Thoracic aorta (tissue), 2 donors: Measurements from ENCODE around the gene SAMD13. TPM values are rescaled to one million over a fixed set of nuclear protein-coding genes. Genes with fewer than 3 reads are reported as not detected.

Source experiments
- ATAC-seq: fragments of 150-250 bp; one replicate; pipeline ENCODE4 v1.8.0; 2017; ENCODE audit warnings: low read depth; ENCODE audit not compliant: insufficient number of reproducible peaks, low FRiP score
- DNase-seq: peaks from one replicate; pipeline ENCODE4 v3.0.0-alpha.2; 2020; ENCODE audit warnings: low spot score
- H3K27ac ChIP-seq, 2 donors: fragments of 200-600 bp; sonication (generic); 1 replicate in 1 of 2; 2 replicates in 1 of 2; pipeline ENCODE4 v1.5.1; 2016; ENCODE audit warnings: mild to moderate bottlenecking in 2 of 2, moderate library complexity in 2 of 2
- H3K27me3 ChIP-seq: fragments of 200-600 bp; sonication (generic); replicated peaks from 2 replicates; pipeline ENCODE4 v1.6.0; 2016; ENCODE audit warnings: mild to moderate bottlenecking; ENCODE audit not compliant: insufficient read depth
- H3K36me3 ChIP-seq: fragments of 200-600 bp; sonication (generic); one replicate; pipeline ENCODE4 v1.5.1; 2016
- H3K4me1 ChIP-seq, 2 donors: fragments of 200-600 bp; sonication (generic); 1 replicate in 1 of 2; 2 replicates in 1 of 2; pipeline versions ENCODE4 v1.5.1 to v1.6.0; 2016; ENCODE audit warnings: low read depth in 2 of 2, mild to moderate bottlenecking in 1 of 2; ENCODE audit not compliant: control insufficient read depth in 1 of 2
- H3K4me3 ChIP-seq: fragments of 200-600 bp; sonication (generic); 2 replicates; pipeline ENCODE4 v1.5.1; 2016; ENCODE audit warnings: mild to moderate bottlenecking
- H3K9me3 ChIP-seq: fragments of 200-600 bp; sonication (generic); 2 replicates; pipeline ENCODE4 v1.5.1; 2016
- CTCF ChIP-seq: fragments of 200-600 bp; sonication (generic); IDR thresholded peaks from one replicate; pipeline ENCODE4 v1.5.1; 2019; ENCODE audit warnings: antibody characterized with exemption
- total RNA-seq, 2 donors: library from RNA; depleted of rRNA; stranded (reverse); fragments of >200 nt; gene quantifications; one replicate each; pipeline versions ENCODE4 v1.1.0 to v1.2.3, GENCODE V29; 2016

SAMD13 gene
- total RNA-seq, 2 donors from 2014 or later: 0.95 to 1.8 TPM

DNA sequence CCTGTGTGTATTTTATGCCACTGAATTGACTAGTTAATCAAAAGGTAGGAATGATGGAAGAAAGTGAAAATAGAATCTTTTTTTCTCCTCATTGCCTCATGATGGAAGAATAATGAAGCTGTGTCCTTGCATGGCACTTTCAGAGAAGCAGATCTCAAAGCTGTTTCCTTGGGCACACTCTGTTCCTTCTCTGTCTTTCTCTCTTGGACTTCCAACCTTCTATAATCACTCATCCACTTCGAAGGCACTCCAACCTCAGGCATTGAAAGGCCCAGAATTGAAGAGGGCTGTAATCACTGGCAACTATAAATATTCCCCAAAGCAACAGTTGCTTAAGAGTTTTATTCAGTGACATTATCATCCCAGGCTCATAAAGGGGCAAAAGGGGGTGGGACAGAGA is 65.7 kb downstream of the SAMD13 start:
- TF ChIP-seq CTCF: no peak
- DNase-seq (no peak), ATAC-seq (no peak)
- H3K27ac ChIP-seq: no peak overlapping the region
- peaks cover 5 to 41% of the 10 kb centered on the region in 2 donors for H3K4me1 ChIP-seq
- no peaks in the 10 kb centered on the region for H3K36me3 ChIP-seq
- no peaks in the 10 kb centered on the region for H3K9me3 ChIP-seq
- no peaks in the 10 kb centered on the region for H3K27me3 ChIP-seq
- H3K4me3 ChIP-seq: no peak overlapping the region

DNA sequence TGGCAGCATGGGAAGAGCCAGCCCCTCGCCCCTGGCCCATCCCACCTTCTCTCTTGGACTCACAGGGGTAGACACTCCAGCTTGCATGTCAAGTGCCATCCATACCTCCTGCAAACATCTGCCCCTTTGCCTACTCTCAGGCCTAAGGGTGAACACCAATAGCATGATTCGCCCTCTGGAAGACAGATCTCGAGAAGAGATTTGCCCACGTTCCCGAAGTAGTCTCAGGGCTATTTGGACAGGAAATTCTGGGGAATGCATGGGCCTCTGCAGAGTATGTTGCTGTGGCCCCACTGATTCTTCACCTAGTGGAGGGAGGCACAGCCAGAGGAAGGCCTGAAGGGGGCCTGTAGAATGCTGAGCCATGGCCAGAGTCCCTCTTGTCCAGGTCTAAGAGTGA is 66.9 kb downstream of the SAMD13 start:
- DNase-seq (no peak), ATAC-seq (no peak)
- no peaks in the 10 kb centered on the region for H3K36me3 ChIP-seq
- no peak overlapping the region for H3K27ac ChIP-seq
- H3K4me1 ChIP-seq: peaks cover 5 to 29% of the 10 kb centered on the region in 2 donors
- no peaks in the 10 kb centered on the region for H3K27me3 ChIP-seq
- TF ChIP-seq CTCF: no peak
- no peaks in the 10 kb centered on the region for H3K9me3 ChIP-seq
- H3K4me3 ChIP-seq: no peak overlapping the region

DNA sequence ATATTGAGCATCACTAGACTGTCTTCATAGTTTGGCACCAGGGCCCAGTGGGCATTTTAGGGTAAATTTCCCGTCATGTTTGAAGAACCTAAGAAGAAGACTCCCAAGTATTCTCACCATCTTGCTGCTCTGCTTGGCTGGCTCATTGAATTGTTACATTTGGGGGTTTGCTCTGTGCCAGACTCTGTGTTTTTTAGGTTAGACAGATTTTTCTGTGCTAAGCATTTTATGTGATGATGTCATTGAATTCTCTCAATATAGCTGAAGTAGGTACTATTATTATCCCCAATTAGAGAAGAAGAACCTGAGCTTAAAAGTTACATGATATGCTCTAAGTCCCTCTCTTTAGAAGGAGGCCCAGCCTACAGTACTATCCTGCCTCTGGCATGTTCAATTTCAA is 68.8 kb downstream of the SAMD13 start:
- no peak for TF ChIP-seq CTCF
- H3K4me3 ChIP-seq: no peak overlapping the region
- no peak for ATAC-seq
- H3K27me3 ChIP-seq: no peaks in the 10 kb centered on the region
- no peaks in the 10 kb centered on the region for H3K9me3 ChIP-seq
- no peak overlapping the region for H3K27ac ChIP-seq
- H3K36me3 ChIP-seq: no peaks in the 10 kb centered on the region
- H3K4me1 ChIP-seq: peaks cover 5 to 38% of the 10 kb centered on the region in 2 donors
- no peak for DNase-seq

- Histone ChIP-seq H3K36me3 (no peaks in the 10 kb centered on the region), H3K4me3 (no peak overlapping the region), H3K4me1 (peaks cover 3 to 40% of the 10 kb centered on the region in 2 donors), H3K27me3 (no peaks in the 10 kb centered on the region), H3K27ac (no peak overlapping the region), H3K9me3 (no peaks in the 10 kb centered on the region)
- DNase-seq (no peak), ATAC-seq (no peak)
- TF ChIP-seq CTCF: no peak
Observed at GRCh38 chr1:84370831-84371394, 69.4 kb downstream of the SAMD13 start.

DNA sequence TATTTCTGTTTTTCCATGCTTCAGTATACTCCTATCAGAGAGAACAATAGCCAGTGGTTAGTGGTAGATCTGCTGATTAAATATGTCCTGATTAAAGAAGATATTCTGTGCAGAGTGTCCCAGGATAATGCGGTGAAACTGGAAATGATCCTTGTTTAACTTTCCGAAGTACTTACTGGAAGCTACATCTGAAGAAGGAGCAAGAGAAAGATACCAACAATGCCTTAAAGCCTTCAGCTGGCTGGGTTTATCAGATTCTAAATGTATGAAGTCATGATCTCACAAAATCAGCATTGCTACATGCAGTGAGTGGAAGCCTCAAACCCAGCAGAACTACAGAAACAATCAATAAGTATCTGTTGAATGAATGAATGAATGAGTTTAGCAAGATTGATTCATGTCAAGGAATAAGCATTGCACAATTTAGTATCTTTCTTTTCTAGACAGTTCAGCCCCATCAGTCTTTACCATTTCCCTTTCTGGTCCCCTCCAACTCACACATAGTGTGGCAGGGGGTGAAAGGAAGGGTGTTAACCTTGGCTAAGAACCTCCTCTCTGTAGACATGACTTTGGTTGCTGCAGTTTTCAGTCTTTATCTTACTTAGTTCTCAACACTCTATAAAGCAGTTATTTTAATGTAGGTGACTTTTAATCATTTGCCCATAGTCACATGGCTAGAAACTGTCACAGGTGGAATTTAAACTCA is 72.1 kb downstream of the SAMD13 start:
- no peak overlapping the region for H3K27ac ChIP-seq
- no peaks in the 10 kb centered on the region for H3K9me3 ChIP-seq
- TF ChIP-seq CTCF: no peak
- H3K4me1 ChIP-seq: peaks cover 0 to 41% of the 10 kb centered on the region in 2 donors
- no peaks in the 10 kb centered on the region for H3K27me3 ChIP-seq
- H3K4me3 ChIP-seq: no peak overlapping the region
- DNase-seq: no peak
- no peaks in the 10 kb centered on the region for H3K36me3 ChIP-seq
- ATAC-seq: no peak
